H1 (cell line): ENCODE results near the gene CRTC1. TPM values are rescaled to one million over a fixed set of nuclear protein-coding genes. Genes with fewer than 3 reads are reported as not detected.

Experiments
- SUZ12 ChIP-seq: fragments of 200-600 bp; sonication (generic); IDR thresholded peaks from 2 replicates; pipeline ENCODE4 v1.6.1; 2012; ENCODE audit warnings: mild to moderate bottlenecking, inconsistent platforms, low read length, moderate library complexity, mixed read lengths
- polyA plus RNA-seq, 7 experiments: library from polyadenylated mRNA; depleted of rRNA in 3 of 7; stranded (reverse) in 5 of 7; unstranded in 2 of 7; fragments of >200 nt in 5 of 7; fragments of 200-250 nt in 2 of 7; gene quantifications; 1 replicate in 5 of 7; 2 replicates in 1 of 7; 4 replicates in 1 of 7; pipeline versions ENCODE4 v1.2.1 to v1.2.3, GENCODE V29; 2011 to 2013; ENCODE audit warnings: missing spikeins in 2 of 7, mixed read lengths in 2 of 7
- total RNA-seq: library from RNA; stranded (reverse); fragmentation: NEBNext Ultra II Directional; extraction: Animal tissue kit (Norgen Biotek cat#: 25700); gene quantifications from 2 replicates; pipeline ENCODE4 v1.2.1, GENCODE V29; 2021
- TF ChIP-seq, protein P1 (sequence below): fragments of 300-600 bp; sonication (generic); IDR thresholded peaks from 2 replicates; pipeline ENCODE4 v1.7.1; 2012; ENCODE audit warnings: low read length, moderate library complexity, mild to moderate bottlenecking, inconsistent platforms; ENCODE audit not compliant: insufficient replicate concordance
- TF ChIP-seq, protein P2 (sequence below), 3 experiments: IDR thresholded peaks; 1 replicate in 2 of 3; 2 replicates in 1 of 3; pipeline versions ENCODE4 v1.5.1 to v1.6.1; 2011; ENCODE audit warnings: low read length in 3 of 3, mild to moderate bottlenecking in 3 of 3, inconsistent platforms in 2 of 3, low read depth in 1 of 3, moderate library complexity in 1 of 3; ENCODE audit not compliant: insufficient read depth in 1 of 3; ENCODE audit errors: control extremely low read depth in 1 of 3

CRTC1 gene
- total and polyA plus RNA-seq, 2 of the 8 experiments (the other 6 are each of a cell fraction or from before 2014, with no cell fraction given) = 2.9 to 8.5 TPM

DNA sequence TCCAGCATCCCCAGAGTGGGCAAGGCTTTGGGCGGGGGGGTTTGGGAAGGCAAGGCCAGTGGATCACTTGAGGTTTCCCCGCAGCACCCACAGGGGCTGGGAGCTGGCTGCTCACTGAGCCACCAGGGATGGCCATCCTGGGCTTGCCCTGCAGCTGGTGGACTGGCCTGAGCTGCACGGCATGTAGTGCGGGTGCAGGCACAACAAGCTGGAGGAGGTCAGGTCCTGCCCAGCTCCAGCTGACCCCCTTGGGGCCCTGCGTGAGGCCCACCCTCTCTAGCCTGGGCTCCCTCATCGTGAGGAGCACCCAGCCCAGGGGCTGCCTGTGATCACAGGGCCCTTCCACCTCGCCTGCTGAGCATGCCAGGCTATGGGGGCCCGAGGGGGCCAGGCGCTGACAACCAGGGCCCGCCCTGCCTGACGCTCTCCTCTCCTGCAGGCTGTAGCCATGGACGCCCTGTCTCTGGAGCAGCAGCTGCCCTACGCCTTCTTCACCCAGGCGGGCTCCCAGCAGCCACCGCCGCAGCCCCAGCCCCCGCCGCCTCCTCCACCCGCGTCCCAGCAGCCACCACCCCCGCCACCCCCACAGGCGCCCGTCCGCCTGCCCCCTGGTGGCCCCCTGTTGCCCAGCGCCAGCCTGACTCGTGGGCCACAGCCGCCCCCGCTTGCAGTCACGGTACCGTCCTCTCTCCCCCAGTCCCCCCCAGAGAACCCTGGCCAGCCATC, 84.7 kb downstream of the CRTC1 start (continued):
- TF ChIP-seq, protein P1, sequence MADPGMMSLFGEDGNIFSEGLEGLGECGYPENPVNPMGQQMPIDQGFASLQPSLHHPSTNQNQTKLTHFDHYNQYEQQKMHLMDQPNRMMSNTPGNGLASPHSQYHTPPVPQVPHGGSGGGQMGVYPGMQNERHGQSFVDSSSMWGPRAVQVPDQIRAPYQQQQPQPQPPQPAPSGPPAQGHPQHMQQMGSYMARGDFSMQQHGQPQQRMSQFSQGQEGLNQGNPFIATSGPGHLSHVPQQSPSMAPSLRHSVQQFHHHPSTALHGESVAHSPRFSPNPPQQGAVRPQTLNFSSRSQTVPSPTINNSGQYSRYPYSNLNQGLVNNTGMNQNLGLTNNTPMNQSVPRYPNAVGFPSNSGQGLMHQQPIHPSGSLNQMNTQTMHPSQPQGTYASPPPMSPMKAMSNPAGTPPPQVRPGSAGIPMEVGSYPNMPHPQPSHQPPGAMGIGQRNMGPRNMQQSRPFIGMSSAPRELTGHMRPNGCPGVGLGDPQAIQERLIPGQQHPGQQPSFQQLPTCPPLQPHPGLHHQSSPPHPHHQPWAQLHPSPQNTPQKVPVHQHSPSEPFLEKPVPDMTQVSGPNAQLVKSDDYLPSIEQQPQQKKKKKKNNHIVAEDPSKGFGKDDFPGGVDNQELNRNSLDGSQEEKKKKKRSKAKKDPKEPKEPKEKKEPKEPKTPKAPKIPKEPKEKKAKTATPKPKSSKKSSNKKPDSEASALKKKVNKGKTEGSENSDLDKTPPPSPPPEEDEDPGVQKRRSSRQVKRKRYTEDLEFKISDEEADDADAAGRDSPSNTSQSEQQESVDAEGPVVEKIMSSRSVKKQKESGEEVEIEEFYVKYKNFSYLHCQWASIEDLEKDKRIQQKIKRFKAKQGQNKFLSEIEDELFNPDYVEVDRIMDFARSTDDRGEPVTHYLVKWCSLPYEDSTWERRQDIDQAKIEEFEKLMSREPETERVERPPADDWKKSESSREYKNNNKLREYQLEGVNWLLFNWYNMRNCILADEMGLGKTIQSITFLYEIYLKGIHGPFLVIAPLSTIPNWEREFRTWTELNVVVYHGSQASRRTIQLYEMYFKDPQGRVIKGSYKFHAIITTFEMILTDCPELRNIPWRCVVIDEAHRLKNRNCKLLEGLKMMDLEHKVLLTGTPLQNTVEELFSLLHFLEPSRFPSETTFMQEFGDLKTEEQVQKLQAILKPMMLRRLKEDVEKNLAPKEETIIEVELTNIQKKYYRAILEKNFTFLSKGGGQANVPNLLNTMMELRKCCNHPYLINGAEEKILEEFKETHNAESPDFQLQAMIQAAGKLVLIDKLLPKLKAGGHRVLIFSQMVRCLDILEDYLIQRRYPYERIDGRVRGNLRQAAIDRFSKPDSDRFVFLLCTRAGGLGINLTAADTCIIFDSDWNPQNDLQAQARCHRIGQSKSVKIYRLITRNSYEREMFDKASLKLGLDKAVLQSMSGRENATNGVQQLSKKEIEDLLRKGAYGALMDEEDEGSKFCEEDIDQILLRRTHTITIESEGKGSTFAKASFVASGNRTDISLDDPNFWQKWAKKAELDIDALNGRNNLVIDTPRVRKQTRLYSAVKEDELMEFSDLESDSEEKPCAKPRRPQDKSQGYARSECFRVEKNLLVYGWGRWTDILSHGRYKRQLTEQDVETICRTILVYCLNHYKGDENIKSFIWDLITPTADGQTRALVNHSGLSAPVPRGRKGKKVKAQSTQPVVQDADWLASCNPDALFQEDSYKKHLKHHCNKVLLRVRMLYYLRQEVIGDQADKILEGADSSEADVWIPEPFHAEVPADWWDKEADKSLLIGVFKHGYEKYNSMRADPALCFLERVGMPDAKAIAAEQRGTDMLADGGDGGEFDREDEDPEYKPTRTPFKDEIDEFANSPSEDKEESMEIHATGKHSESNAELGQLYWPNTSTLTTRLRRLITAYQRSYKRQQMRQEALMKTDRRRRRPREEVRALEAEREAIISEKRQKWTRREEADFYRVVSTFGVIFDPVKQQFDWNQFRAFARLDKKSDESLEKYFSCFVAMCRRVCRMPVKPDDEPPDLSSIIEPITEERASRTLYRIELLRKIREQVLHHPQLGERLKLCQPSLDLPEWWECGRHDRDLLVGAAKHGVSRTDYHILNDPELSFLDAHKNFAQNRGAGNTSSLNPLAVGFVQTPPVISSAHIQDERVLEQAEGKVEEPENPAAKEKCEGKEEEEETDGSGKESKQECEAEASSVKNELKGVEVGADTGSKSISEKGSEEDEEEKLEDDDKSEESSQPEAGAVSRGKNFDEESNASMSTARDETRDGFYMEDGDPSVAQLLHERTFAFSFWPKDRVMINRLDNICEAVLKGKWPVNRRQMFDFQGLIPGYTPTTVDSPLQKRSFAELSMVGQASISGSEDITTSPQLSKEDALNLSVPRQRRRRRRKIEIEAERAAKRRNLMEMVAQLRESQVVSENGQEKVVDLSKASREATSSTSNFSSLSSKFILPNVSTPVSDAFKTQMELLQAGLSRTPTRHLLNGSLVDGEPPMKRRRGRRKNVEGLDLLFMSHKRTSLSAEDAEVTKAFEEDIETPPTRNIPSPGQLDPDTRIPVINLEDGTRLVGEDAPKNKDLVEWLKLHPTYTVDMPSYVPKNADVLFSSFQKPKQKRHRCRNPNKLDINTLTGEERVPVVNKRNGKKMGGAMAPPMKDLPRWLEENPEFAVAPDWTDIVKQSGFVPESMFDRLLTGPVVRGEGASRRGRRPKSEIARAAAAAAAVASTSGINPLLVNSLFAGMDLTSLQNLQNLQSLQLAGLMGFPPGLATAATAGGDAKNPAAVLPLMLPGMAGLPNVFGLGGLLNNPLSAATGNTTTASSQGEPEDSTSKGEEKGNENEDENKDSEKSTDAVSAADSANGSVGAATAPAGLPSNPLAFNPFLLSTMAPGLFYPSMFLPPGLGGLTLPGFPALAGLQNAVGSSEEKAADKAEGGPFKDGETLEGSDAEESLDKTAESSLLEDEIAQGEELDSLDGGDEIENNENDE = no peak
- TF ChIP-seq, protein P2, sequence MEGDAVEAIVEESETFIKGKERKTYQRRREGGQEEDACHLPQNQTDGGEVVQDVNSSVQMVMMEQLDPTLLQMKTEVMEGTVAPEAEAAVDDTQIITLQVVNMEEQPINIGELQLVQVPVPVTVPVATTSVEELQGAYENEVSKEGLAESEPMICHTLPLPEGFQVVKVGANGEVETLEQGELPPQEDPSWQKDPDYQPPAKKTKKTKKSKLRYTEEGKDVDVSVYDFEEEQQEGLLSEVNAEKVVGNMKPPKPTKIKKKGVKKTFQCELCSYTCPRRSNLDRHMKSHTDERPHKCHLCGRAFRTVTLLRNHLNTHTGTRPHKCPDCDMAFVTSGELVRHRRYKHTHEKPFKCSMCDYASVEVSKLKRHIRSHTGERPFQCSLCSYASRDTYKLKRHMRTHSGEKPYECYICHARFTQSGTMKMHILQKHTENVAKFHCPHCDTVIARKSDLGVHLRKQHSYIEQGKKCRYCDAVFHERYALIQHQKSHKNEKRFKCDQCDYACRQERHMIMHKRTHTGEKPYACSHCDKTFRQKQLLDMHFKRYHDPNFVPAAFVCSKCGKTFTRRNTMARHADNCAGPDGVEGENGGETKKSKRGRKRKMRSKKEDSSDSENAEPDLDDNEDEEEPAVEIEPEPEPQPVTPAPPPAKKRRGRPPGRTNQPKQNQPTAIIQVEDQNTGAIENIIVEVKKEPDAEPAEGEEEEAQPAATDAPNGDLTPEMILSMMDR (IDR thresholded peaks at IDR 0.05; ENCODE audit: control extremely low read depth in 1 of 3, insufficient read depth in 1 of 3, low read depth in 1 of 3, low read length in 3 of 3) = peak in 1 of 3 experiments; percentile 55; a peak in 1 of 4 replicates
- TF ChIP-seq SUZ12 = no peak
- TF ChIP-seq, all 59 proteins: peak for 1
